Measurements from ENCODE around the gene XRN1.
"Not testable (repeated sequence)": the region's sequence is repeated elsewhere in the genome, so short reads cannot be mapped to it uniquely, and the experiment has no call there.

The XRN1 gene

GRCh38 chr3:142447852-142448823 is at the start of gene XRN1:
Gene XRN1 (minus strand): TSS chr3:142448037. CDS start chr3:142447944, 93 bp downstream.
- in situ Hi-C loops (cut with MboI; ENCODE audit: low pct_unique_long_range_greater_than_20kb, low sequenced_read_pairs): no loop called here
- peak; percentile 94 for DNase-seq

- in situ Hi-C loops (cut with MboI; ENCODE audit: low pct_unique_long_range_greater_than_20kb, low sequenced_read_pairs): no loop called here
- no peak for DNase-seq
These were observed 47.3 kb upstream of the XRN1 start for GRCh38 chr3:142495103-142495502.

- in situ Hi-C loops (cut with MboI; ENCODE audit: low pct_unique_long_range_greater_than_20kb, low sequenced_read_pairs): no loop called here
- no peak for DNase-seq
These were observed 44.3 kb upstream of the XRN1 start for GRCh38 chr3:142492184-142492583.

- in situ Hi-C loops (cut with MboI; ENCODE audit: low pct_unique_long_range_greater_than_20kb, low sequenced_read_pairs): no loop called here
- no peak for DNase-seq
These were observed 41.9 kb upstream of the XRN1 start for GRCh38 chr3:142489572-142490323.

- in situ Hi-C loops (cut with MboI; ENCODE audit: low pct_unique_long_range_greater_than_20kb, low sequenced_read_pairs): no loop called here
These were observed 37.1 kb upstream of the XRN1 start for GRCh38 chr3:142484912-142485435.

GRCh38 chr3:142481196-142481595 is 33.4 kb upstream of the XRN1 start:
- in situ Hi-C loops (cut with MboI; ENCODE audit: low pct_unique_long_range_greater_than_20kb, low sequenced_read_pairs): no loop called here

More at GRCh38 chr3:142484912-142485435, 37.1 kb upstream of the XRN1 start:
- no peak for DNase-seq

GRCh38 chr3:142470826-142471225 is 23.0 kb upstream of the XRN1 start:
- DNase-seq: no peak
- in situ Hi-C loops (cut with MboI; ENCODE audit: low pct_unique_long_range_greater_than_20kb, low sequenced_read_pairs): no loop called here

More at GRCh38 chr3:142481196-142481595, 33.4 kb upstream of the XRN1 start:
- no peak for DNase-seq

- in situ Hi-C loops (cut with MboI; ENCODE audit: low pct_unique_long_range_greater_than_20kb, low sequenced_read_pairs): no loop called here
- no peak for DNase-seq
These were observed 20.6 kb upstream of the XRN1 start for GRCh38 chr3:142468456-142468855.

- no peak for DNase-seq
- in situ Hi-C loops (cut with MboI; ENCODE audit: low pct_unique_long_range_greater_than_20kb, low sequenced_read_pairs): no loop called here
These were observed 19.9 kb upstream of the XRN1 start for GRCh38 chr3:142467768-142468167.

GRCh38 chr3:142460689-142461088 is 12.9 kb upstream of the XRN1 start:
- in situ Hi-C loops (cut with MboI; ENCODE audit: low pct_unique_long_range_greater_than_20kb, low sequenced_read_pairs): no loop called here
- DNase-seq: no peak

- DNase-seq: no peak
- in situ Hi-C loops (cut with MboI; ENCODE audit: low pct_unique_long_range_greater_than_20kb, low sequenced_read_pairs): no loop called here
These were observed 12.1 kb upstream of the XRN1 start for GRCh38 chr3:142459929-142460328.

- in situ Hi-C loops (cut with MboI; ENCODE audit: low pct_unique_long_range_greater_than_20kb, low sequenced_read_pairs): no loop called here
These were observed 11.3 kb upstream of the XRN1 start for GRCh38 chr3:142459096-142459495.

GRCh38 chr3:142450881-142451280 is 3.0 kb upstream of the XRN1 start:
- in situ Hi-C loops (cut with MboI; ENCODE audit: low pct_unique_long_range_greater_than_20kb, low sequenced_read_pairs): no loop called here
- no peak for DNase-seq

More at GRCh38 chr3:142459096-142459495, 11.3 kb upstream of the XRN1 start:
- DNase-seq: no peak

- no peak for DNase-seq
- in situ Hi-C loops (cut with MboI; ENCODE audit: low pct_unique_long_range_greater_than_20kb, low sequenced_read_pairs): no loop called here
These were observed 2.4 kb upstream of the XRN1 start for GRCh38 chr3:142450189-142450588.

- in situ Hi-C loops (cut with MboI; ENCODE audit: low pct_unique_long_range_greater_than_20kb, low sequenced_read_pairs): no loop called here
- DNase-seq: no peak
These were observed 461 bp downstream of the XRN1 start for GRCh38 chr3:142447301-142447851.

GRCh38 chr3:142445816-142446254 is 2.0 kb downstream of the XRN1 start:
- peak; percentile 59 for DNase-seq
- in situ Hi-C loops (cut with MboI; ENCODE audit: low pct_unique_long_range_greater_than_20kb, low sequenced_read_pairs): no loop called here

GRCh38 chr3:142444343-142444742 is 3.5 kb downstream of the XRN1 start:
- DNase-seq: no peak
- in situ Hi-C loops (cut with MboI; ENCODE audit: low pct_unique_long_range_greater_than_20kb, low sequenced_read_pairs): no loop called here

GRCh38 chr3:142443060-142443459 is 4.8 kb downstream of the XRN1 start:
- DNase-seq; in situ Hi-C loops (cut with MboI; ENCODE audit: low pct_unique_long_range_greater_than_20kb, low sequenced_read_pairs): not testable (repeated sequence)

- DNase-seq; in situ Hi-C loops (cut with MboI; ENCODE audit: low pct_unique_long_range_greater_than_20kb, low sequenced_read_pairs): not testable (repeated sequence)
These were observed 8.2 kb downstream of the XRN1 start for GRCh38 chr3:142439499-142440220.
